SKM-1 (cell line): ENCODE data around the gene SERTAD1.

Experiments used
- DNase-seq: peaks from one replicate; lab custom pipeline; 2025; ENCODE audit not compliant: unreplicated experiment; lab: John Stamatoyannopoulos, UW

Gene SERTAD1

DNA sequence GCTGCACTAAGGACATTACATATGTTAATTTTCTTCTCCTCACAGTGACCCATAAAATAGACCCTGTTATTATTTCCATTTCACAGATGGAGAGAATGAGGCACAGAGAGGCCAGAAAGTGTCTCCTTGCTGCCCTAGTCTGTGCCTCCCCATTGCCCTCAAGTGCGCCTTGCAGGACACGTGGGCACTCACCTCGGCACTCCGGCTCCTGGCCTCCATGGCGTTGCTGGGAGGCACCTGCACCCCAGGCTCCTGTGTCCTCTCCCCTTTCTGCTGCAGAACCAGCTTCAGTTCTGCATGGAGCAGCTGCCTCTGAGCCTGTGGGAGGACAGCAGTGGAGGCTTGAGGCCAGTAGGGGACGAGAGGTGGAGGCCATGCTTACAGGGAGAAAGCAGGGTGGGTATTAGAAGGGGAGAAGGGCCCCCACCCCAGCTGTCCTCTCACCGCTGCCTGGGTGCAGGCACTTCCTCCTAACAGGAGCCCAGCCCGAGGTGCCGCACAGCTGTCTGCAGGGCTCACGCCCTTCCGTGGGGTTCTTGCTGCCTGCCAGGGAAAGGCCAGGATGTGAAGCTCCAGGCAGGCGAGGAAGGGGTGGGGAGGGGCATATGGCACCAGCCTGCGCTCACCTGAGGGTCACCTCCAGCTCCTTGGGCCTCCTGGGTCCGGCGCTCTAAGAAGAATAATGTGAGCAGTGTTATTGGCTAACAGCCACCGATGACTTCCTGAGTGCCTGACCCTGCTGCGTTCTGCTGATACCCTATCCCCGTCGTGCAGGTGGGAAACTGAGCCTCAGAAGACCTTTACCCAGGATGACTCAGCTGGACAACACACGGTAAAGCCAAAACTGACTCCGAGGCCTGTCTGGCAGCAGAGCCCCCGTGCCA lies 17.8 kb downstream of the SERTAD1 start:
- DNase-seq: no peak

DNA sequence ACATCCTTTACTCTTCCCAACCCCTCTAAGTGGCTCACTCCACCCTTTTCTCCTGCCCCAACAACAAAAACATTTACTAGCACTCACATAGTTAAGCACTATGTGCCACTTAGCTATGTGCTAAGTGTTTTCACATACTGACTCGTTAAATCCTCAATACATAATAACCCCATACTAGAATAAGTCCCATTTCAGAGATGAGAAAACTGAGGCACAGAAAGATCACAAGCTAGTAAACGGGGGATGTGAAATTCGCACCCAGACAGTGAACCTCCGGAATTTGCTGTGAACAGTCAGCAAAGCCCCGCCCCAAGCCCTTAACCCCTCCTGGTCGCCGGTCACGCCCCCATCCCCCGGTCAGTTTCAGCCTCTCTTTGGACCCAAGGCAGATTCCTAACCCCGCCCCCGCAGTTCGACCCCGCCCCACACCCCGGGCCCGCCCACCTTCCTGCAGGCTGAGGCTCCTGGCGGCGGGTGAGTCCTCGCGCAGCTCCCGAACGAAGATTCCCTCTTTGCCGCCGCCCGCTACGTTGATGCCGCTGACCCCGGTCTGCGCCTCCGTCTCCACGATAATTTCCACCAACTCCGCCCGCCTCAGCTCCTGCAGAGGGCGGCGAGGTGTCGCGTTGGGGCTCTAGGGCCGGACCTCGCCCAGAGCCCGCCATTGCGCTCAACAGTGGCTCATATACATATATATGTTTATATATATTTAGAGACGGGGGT lies 22.4 kb downstream of the SERTAD1 start:
- DNase-seq: peak; percentile 85

DNA sequence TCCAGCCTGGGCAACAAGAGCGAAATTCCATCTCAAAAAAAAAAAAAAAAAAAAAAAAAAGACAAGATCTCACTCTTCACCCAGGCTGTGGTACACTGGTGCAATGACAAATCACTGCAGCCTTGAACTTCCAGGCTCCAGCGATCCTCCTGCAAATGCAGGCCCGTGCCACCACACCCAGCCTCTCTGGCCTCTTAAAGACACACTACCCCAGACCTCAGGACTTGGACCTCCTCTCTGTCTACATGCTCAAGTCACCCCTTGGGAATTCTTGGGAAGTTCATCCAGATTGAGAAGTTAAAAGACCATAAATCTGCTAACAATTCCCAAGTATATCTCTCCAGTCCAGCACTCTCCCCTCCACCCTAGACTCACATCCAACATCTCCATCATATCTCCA lies 25.2 kb downstream of the SERTAD1 start:
- no peak for DNase-seq

DNA sequence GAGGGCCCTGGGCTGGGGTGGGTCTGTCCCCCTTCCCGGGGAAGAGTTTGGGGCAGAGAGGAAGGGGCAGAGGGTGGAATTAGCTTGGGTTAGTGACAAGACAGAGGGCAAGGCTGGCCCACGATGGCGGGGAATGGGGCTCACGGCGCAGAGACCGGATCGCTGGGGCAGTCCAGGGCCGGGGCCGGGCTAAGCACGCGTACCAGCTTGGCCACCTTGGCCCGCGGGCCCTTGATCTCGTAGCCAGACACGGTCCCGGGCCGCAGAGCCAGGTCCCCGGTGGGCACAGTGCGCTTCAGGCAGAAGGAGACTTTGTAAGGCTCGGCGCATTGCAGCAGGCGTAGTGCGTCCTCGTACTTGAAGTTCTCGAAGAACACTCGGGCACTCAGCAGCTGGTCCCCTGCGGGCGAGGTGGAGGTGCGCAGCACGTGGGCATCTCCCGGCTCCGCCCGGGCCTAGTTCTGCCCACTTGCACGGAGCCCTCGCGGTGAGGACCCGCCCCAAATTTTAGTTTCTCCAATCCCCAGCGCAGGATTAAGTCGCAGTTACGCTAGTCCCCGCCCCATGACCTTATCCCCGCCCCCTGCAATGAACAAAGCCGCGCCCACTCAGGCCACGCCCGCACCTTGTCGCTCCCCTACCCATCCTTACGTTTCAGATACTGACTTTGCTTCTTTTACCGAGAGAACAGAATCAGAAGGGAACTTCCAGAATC lies 27.2 kb downstream of the SERTAD1 start:
- DNase-seq: no peak

DNA sequence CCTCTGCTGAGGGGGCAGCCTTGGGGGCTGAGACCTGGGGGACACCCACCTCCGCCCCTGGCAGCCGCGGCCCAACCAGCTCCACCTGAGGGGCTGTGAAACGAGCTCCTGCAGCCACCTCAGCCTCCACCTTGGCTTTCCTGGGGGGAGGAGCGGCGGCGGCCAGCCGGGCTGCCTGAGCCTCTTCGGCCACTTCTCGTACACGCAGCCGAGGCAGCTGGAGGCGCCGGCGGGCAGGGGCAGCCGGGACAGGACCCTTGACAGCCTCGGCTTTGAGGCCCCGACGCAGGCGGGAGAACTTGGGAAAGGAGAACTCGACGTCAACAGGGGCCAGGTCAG lies 28.3 kb downstream of the SERTAD1 start:
- no peak for DNase-seq

DNA sequence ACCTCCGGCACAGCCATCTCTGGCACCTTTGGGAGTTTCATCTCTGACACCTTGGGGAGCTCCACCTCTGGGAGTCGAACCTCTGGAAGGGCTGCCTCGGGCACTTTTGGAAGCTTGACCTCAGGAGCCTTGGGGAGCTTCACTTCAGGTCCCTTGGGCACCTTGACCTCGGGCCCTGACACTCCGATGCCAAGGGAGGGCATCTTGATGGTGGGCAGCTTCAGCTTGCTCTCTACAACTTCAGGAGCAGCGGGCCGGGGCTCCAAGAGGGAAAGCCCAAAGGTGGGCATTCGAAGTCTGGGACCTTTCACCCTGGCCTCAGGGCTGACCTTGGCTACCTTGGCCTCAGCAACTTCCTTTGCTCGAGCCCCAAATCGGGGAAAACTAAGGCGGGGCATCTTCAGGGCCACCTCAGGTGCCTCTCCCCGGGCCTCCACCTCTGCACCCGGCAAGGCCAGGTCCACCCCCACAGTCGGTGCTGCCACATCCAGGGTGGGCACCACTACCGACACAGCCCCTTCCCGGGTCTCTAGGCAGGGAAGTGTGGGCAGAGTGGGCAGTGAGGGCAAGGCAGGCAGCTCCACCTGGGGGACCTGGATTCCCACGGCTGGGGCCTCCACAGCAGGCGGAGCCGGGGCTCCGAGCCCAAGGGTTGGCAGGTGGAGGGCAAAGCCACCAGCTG lies 28.8 kb downstream of the SERTAD1 start:
- DNase-seq: no peak

DNA sequence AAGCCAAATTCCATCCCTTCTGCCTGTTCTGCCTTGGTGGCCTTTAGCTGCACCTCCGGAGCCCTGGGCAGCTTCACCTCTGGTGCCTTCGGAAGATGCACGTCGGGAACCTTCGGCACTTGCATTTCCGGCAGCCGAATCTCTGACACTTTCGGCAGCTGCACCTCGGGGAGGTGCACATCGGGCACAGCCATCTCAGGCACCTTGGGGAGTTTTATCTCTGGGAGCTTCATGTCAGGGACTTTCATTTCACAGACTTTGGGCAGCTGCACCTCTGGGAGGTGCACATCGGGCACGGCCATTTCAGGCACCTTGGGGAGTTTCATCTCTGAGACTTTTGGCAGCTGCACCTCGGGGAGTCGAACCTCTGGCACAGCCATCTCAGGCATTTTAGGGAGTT lies 29.8 kb downstream of the SERTAD1 start:
- no peak for DNase-seq

DNA sequence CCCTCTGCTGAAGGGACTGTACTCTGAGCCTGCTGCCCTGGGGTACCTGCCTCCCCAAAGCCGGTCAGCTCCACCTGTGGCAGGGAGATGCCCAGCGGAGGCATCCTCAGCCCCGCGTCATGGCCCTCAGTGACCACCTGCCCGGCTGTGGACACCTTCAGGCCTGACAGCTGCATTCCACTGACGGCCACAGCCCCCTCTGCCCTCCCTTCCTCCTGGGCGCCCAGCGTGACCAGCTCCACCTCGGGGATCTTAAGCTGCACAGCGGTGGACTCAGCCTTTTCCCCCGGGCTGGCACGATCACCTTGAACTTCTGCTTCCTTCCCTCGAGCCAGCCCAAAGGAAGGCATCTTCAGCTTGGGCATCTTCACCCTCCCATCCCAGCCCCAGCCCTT lies 31.0 kb downstream of the SERTAD1 start:
- no peak for DNase-seq

DNA sequence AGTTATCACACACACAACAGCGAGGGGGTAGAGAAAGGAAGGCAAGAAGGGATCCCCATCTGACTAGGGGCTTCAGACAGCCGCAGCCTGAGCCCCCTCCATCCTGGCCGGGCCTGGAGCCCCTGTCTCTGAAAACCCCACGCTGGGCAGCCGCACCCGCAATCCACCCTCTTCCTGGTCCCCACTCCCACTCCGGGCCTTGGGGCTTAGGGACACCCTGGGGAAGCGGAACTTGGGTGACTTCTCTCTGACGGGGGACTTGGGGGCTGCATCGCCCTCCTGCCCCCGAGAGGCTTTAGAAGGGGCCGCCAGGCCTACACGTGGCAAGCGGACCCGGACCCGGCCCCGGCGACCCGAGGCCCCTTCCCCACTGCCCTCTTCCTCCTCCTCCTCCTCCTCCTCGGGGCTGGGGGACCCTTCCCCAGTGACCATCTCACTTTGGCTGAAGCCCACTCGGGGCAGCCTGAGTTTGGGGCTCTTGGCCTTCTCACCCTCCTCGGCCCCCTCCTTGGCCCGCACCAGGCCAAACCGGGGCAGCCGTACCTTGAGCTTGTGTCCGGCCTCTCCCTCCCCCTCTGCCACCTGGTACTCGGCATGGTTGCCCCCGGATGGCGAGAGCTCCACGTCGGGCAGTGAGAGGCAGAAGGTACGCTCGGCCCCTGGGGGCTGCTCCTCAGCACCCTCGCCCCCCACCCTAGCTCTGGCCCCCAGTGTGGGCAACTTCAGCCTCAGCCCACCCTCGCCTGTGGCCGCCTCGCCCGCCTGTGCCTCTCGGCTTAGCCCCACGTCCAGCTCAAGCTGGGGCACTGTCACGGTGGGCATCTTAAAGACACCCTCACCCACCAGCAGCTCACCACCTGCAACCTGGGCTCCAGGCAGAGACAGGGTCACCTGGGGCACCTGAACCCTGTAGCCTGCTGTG lies 31.6 kb downstream of the SERTAD1 start:
- DNase-seq: no peak

DNA sequence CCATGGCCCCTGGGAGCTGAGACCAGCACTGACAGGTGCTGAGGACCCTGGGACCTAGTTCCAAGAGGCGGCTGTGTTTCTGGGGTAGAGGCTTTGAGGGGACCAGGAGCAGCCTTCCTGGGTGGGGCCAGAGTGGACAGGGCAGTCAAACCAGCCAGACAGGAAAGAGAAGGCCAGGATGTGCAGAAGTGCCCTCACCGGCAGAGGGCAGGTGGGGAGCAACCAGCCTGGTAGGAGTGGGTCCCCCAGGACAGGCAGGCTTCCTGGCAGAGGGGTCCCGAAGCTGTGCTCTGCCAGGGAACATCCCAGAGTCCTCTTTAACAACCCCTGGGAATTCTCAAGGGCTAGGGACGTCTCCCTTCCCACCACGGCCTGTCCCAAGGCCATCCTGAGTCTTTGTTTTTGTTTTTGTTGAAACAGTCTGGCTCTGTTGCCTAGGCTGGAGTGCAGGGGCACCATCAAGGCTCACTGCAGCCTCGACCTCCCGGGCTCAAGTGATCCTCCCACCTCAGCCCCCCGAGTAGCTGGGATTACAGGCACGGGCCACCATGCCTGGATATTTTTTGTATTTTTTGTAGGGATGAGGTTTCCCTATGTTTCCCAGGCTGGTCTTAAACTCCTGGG lies 32.8 kb downstream of the SERTAD1 start:
- no peak for DNase-seq

DNA sequence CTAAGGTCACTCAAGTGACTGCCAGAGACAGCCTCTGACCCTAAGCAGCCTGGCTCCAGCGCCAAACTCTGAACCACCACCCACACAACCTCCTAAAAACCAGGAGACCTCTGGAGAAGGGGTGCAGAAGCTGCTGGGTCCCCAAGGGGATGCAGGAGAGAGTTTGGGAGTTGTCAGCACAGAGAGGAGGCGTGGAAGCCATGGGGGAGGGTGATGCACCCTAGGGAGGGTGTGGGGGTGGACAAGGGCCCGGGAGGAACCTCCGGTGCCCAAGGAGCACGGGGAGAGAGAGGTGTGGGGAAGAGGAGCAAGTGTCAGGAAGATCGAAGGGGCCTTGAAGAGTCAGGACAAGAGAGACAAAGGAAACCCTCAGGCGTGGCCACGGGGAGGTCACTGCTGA lies 33.7 kb downstream of the SERTAD1 start:
- DNase-seq: no peak

DNA sequence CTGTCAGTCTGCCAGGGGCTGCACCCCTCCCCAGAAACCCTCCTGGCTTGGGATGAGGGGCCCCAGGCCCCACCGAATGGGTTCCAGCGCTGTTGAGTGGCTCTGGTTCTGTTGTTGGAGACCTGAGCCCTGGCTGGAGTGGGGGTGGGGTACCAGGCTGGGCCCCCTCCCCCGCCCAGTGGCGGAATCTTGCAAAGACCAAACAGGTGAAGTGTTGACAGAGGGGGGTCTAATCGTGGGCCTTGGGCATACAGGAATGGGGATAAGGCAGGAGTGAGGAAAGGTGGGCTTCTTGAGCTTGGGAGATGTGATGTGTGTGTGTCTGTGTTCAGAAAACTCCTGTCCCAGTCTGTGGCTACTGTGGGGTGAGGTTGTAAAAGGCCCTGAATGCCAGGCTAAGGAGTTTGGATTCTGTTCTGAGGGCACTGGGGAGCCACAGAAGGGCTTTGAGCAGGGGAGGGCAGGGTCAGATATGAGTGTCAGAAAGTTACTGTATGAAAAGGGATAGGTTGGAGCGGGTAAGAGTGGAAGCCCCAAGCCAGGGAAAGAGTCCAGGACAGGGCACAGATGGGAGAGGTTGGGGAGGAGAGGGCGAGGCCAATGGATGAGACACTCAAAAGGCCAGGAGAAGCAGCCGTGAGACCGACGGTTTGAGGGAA lies 35.6 kb downstream of the SERTAD1 start, which contains the start of gene HIPK4:
Gene HIPK4, minus strand, starts transcription at position 98 of the 659 bp plus-strand sequence. CDS start 279 bp downstream, outside the sequence.
- DNase-seq: no peak

DNA sequence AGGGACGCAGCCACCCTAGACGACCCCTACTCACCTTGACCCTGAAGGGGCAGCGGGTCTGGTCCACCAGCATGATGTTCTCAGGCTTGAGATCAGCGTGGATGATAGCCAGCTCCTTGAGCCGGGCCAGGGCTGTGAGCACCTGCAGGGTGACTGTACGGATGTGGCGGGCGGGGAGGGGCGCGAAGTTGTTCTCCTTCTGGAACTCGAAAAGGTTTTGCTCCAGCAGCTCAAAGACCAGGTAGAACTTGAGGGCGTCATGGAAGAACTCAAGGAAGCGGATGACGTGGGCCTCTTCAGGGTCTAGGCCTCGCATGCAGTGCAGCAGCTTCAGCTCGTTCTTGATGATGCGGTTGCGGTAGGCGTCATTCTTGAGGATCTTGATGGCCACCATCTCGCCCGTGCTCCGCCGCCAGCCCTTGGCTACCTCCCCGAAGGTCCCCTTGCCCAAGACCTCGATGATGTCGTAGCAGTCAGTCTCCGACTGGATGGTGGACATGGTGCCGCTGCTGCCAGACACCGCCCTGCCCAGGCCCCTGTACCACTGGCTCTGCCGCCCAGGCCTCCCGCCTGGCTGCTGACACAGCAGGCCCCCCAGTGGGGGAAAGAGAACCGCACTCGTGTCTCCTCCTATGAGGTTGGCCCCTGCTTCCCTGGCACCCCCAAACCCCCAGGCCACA lies 36.2 kb downstream of the SERTAD1 start:
- no peak for DNase-seq

DNA sequence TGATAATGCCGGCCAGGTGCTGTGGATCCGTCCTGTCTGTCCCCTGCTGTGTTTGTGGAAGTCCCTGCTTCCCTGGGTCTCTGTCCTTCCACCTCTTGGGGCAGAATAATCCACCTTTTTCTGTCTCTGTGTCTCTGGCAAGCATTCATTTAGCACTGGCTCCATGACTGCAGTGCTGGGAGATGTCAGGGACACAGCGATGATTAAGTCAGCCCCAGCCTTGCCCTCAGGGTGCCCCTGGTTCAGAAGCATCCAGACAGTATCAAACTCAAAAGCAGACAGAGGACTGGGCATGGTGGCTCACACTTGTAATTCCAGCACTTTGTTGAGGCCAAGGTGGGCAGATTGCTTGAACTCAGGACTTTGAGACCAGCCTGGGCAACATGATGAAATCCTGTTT lies 37.3 kb downstream of the SERTAD1 start:
- no peak for DNase-seq

DNA sequence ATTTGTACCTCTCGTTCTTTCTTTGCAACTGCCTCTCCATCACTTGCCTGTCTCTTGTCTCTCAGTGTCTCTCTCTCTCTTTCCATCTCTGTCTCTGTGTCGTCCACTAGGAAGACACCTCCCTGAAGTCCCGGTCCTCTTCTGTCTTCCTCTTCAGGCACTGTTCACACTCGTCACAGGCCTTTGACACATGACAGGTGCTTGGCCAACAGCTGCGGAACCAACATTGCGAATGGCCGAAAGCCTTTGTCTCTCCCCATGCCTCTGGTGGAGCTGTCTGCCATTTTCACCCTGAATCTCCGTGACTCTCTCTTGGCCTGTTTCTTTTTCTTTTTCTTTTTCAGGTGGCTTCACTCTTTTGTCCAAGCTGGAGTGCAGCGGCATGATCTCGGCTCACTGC lies 38.6 kb downstream of the SERTAD1 start:
- DNase-seq: no peak

DNA sequence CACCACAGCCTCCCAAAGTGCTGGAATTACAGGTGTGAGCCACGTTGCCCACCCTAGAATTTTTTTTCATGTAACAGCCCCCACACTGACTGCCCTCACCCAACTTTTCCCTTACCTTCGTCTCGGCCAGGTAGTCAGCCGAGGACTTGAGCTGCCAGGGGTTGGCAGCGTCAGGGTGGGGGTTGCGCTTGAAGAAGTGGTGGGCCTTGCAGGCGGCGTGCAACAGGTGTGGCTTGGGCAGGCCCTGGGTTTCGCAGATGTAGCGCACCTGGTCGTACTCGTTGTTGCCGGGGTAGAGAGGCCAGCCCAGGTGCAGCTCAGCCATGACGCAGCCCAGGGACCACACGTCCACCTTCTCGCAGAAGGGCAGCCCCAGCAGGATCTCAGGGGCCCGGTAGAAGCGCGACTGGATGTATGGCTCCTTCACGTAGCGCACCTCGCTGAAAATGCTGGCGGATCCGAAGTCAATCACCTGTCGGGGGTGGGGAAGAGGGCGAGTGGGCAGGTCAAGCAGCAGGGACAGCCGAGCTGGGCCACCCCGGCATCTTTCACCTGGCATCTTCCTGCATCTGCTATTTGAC lies 42.0 kb downstream of the SERTAD1 start:
- no peak for DNase-seq

DNA sequence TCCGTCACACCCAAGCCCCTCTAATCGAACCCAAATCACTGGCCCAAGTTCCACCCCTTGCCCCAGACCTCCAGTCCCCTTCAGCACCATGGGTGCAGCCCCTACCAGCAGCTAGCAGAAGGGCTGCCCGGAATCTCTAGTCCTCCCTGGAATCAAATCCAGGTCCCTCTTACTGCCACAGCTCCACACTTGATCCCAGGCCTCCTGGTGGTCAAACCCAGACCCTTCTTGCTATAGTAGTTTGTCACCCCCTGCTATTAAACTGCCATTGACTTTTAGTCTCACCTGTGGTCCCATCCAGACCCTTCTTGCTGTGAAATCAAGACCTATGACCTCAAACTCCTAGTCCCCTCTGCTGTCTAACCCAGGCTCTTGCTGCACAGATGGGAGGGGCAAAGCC lies 44.5 kb downstream of the SERTAD1 start:
- no peak for DNase-seq
